ENCODE data around the gene TRIM36.

The TRIM36 gene

GRCh38 chr5:115100319-115100955 is 69.3 kb downstream of the TRIM36 start:
- no peak for TF ChIP-seq CTCF (conservative IDR thresholded peaks at IDR 0.05; ENCODE audit: control insufficient read depth, insufficient read depth, low read depth, low read length)
- peak; percentile 62 for DNase-seq (ENCODE audit: low read depth)
- no peak overlapping the region for H3K4me3 ChIP-seq (ENCODE audit: control insufficient read depth, low read depth, low read length)

GRCh38 chr5:115098041-115098702 is 71.5 kb downstream of the TRIM36 start:
- peak; percentile 66 for DNase-seq (ENCODE audit: low read depth)
- peak; percentile 84 for TF ChIP-seq CTCF (conservative IDR thresholded peaks at IDR 0.05; ENCODE audit: control insufficient read depth, insufficient read depth, low read depth, low read length)
- H3K4me3 ChIP-seq (ENCODE audit: control insufficient read depth, low read depth, low read length): no peak overlapping the region

GRCh38 chr5:115097236-115097635 is 72.5 kb downstream of the TRIM36 start:
- no peak for DNase-seq (ENCODE audit: low read depth)
- no peak overlapping the region for H3K4me3 ChIP-seq (ENCODE audit: control insufficient read depth, low read depth, low read length)
- no peak for TF ChIP-seq CTCF (conservative IDR thresholded peaks at IDR 0.05; ENCODE audit: control insufficient read depth, insufficient read depth, low read depth, low read length)

- peak; percentile 36 for DNase-seq (ENCODE audit: low read depth)
- H3K4me3 ChIP-seq (ENCODE audit: control insufficient read depth, low read depth, low read length): no peak overlapping the region
- TF ChIP-seq CTCF (conservative IDR thresholded peaks at IDR 0.05; ENCODE audit: control insufficient read depth, insufficient read depth, low read depth, low read length): no peak
These were observed 73.5 kb downstream of the TRIM36 start for GRCh38 chr5:115096034-115096769.

- DNase-seq (ENCODE audit: low read depth): no peak
- TF ChIP-seq CTCF (conservative IDR thresholded peaks at IDR 0.05; ENCODE audit: control insufficient read depth, insufficient read depth, low read depth, low read length): no peak
These were observed 81.8 kb downstream of the TRIM36 start for GRCh38 chr5:115087951-115088350.

GRCh38 chr5:115086473-115086872 is 83.2 kb downstream of the TRIM36 start:
- H3K4me3 ChIP-seq (ENCODE audit: control insufficient read depth, low read depth, low read length): no peak overlapping the region
- TF ChIP-seq CTCF (conservative IDR thresholded peaks at IDR 0.05; ENCODE audit: control insufficient read depth, insufficient read depth, low read depth, low read length): no peak
- DNase-seq (ENCODE audit: low read depth): no peak

More at GRCh38 chr5:115087951-115088350, 81.8 kb downstream of the TRIM36 start:
- H3K4me3 ChIP-seq (ENCODE audit: control insufficient read depth, low read depth, low read length): no peak overlapping the region
